Thoracic aorta (tissue), 2 donors: ENCODE results near the gene FBXO7. TPM values are rescaled to one million over a fixed set of nuclear protein-coding genes. Genes with fewer than 3 reads are reported as not detected.
"Not testable (repeated sequence)": the region's sequence is repeated elsewhere in the genome, so short reads cannot be mapped to it uniquely, and the experiment has no call there.

Experiments
- ATAC-seq: fragments of 150-250 bp; one replicate; pipeline ENCODE4 v1.8.0; 2017; ENCODE audit warnings: low read depth; ENCODE audit not compliant: insufficient number of reproducible peaks, low FRiP score
- DNase-seq: peaks from one replicate; pipeline ENCODE4 v3.0.0-alpha.2; 2020; ENCODE audit warnings: low spot score
- H3K27ac ChIP-seq, 2 donors: fragments of 200-600 bp; sonication (generic); 1 replicate in 1 of 2; 2 replicates in 1 of 2; pipeline ENCODE4 v1.5.1; 2016; ENCODE audit warnings: mild to moderate bottlenecking in 2 of 2, moderate library complexity in 2 of 2
- H3K27me3 ChIP-seq: fragments of 200-600 bp; sonication (generic); replicated peaks from 2 replicates; pipeline ENCODE4 v1.6.0; 2016; ENCODE audit warnings: mild to moderate bottlenecking; ENCODE audit not compliant: insufficient read depth
- H3K36me3 ChIP-seq: fragments of 200-600 bp; sonication (generic); one replicate; pipeline ENCODE4 v1.5.1; 2016
- H3K4me1 ChIP-seq, 2 donors: fragments of 200-600 bp; sonication (generic); 1 replicate in 1 of 2; 2 replicates in 1 of 2; pipeline versions ENCODE4 v1.5.1 to v1.6.0; 2016; ENCODE audit warnings: low read depth in 2 of 2, mild to moderate bottlenecking in 1 of 2; ENCODE audit not compliant: control insufficient read depth in 1 of 2
- H3K4me3 ChIP-seq: fragments of 200-600 bp; sonication (generic); 2 replicates; pipeline ENCODE4 v1.5.1; 2016; ENCODE audit warnings: mild to moderate bottlenecking
- H3K9me3 ChIP-seq: fragments of 200-600 bp; sonication (generic); 2 replicates; pipeline ENCODE4 v1.5.1; 2016
- total RNA-seq, 2 donors: library from RNA; depleted of rRNA; stranded (reverse); fragments of >200 nt; gene quantifications; one replicate each; pipeline versions ENCODE4 v1.1.0 to v1.2.3, GENCODE V29; 2016
- TF ChIP-seq, protein P1 (sequence below): fragments of 200-600 bp; sonication (generic); IDR thresholded peaks from one replicate; pipeline ENCODE4 v1.5.1; 2019; ENCODE audit warnings: antibody characterized with exemption

Gene FBXO7
- total RNA-seq, 2 donors from 2014 or later: 75.7 to 81.3 TPM

- ATAC-seq (no peak), DNase-seq (no peak)
- no peaks in the 10 kb centered on the region for H3K27me3 ChIP-seq
- H3K9me3 ChIP-seq: no peaks in the 10 kb centered on the region
- H3K27ac ChIP-seq: no peak overlapping the region
- H3K4me1 ChIP-seq: peaks cover 5 to 6% of the 10 kb centered on the region in 2 donors
- no peaks in the 10 kb centered on the region for H3K36me3 ChIP-seq
- TF ChIP-seq, protein P1, sequence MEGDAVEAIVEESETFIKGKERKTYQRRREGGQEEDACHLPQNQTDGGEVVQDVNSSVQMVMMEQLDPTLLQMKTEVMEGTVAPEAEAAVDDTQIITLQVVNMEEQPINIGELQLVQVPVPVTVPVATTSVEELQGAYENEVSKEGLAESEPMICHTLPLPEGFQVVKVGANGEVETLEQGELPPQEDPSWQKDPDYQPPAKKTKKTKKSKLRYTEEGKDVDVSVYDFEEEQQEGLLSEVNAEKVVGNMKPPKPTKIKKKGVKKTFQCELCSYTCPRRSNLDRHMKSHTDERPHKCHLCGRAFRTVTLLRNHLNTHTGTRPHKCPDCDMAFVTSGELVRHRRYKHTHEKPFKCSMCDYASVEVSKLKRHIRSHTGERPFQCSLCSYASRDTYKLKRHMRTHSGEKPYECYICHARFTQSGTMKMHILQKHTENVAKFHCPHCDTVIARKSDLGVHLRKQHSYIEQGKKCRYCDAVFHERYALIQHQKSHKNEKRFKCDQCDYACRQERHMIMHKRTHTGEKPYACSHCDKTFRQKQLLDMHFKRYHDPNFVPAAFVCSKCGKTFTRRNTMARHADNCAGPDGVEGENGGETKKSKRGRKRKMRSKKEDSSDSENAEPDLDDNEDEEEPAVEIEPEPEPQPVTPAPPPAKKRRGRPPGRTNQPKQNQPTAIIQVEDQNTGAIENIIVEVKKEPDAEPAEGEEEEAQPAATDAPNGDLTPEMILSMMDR: no peak
- H3K4me3 ChIP-seq: no peak overlapping the region
Observed at GRCh38 chr22:32469799-32470212, 4.8 kb upstream of the FBXO7 start.

DNA sequence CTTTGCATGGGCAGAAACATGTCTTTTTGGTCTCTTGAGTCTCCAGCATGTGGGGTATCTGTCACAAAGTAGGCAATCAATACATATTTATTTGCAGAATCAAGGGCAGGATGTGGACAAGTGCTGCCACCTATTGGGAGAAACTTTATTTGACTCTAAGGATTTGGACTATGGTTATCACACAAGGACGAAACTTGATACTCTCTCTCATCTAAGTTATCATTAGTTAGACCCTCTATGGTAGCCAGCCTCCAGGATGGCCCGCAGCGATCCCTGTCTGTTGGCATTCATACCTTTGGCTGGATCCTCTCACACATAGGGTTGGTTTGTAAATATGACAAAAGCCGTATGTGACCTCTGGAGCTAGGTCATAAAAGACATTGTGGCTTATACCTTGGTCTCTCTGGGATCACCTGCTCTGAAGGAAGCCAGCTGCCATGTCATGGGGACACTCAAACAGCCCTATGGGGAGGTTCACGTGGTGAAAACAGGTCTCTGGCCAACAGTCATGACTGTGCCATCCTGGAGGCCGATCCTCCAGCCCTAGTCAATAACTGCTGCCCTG, 1.1 kb upstream of the FBXO7 start:
- Histone ChIP-seq H3K27me3 (no peaks in the 10 kb centered on the region), H3K4me1 (peaks cover 18 to 21% of the 10 kb centered on the region in 2 donors), H3K4me3 (peak overlapping the region; percentile 96), H3K36me3 (no peaks in the 10 kb centered on the region), H3K9me3 (no peaks in the 10 kb centered on the region), H3K27ac (peak overlapping the region in 1 of 2 donors; percentile 99)
- no peak for ATAC-seq
- TF ChIP-seq, protein P1: no peak
- DNase-seq: no peak

- TF ChIP-seq, protein P1: no peak
- peak overlapping the region; percentile 99 for H3K27ac ChIP-seq
- H3K4me1 ChIP-seq: peaks cover 18 to 21% of the 10 kb centered on the region in 2 donors
- no peaks in the 10 kb centered on the region for H3K9me3 ChIP-seq
- H3K36me3 ChIP-seq: peaks cover 3% of the 10 kb centered on the region
- H3K27me3 ChIP-seq: no peaks in the 10 kb centered on the region
- H3K4me3 ChIP-seq: peak overlapping the region; percentile 96
- DNase-seq (no peak), ATAC-seq (peak; percentile 11)
Observed at GRCh38 chr22:32475468-32476010, 928 bp downstream of the FBXO7 start.

DNA sequence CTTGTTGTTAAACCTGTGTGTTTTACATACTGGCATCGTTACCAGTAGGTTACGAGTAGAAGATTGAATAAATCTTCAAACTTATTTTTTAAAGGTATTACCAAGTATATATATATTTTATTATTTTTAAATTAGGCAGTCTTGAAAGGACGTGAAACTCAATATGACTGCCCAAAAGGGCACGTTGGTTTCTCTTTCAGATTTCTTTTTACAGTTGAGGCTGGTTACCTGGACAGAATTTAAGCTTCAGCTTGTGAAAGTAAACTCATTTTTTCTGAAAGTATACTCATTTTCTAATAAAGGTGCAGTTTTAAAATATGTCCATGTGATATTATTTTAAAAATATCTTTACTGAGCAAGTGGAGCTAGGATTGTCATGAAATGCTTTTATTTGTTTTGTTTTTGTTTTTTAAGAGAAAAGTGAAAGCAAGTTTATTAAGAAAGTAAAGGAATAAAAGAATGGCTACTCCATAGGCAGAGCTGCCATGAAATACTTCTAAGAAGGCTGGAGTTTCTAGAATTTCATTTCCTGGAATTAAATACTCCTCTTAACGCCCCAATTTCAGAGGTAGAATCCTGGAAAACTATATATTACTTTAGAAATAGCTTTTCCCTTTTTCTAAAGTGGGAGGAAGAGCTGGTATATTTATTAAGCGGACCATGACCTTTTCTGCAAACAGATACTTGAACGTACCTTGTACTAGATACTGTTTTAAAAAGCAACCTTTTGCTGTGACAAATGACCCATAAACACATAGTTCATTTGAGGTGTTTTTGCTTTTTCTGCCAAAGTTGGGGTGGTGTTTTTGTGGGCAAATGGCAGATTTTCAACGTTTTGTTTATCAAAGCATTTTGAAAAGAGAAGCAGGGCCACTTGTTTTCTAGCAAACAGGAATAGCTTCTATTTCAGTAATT, 1.9 kb downstream of the FBXO7 start:
- DNase-seq (no peak), ATAC-seq (no peak)
- H3K9me3 ChIP-seq: no peaks in the 10 kb centered on the region
- H3K27ac ChIP-seq: peak overlapping the region in 1 of 2 donors; percentile 99
- peak overlapping the region; percentile 96 for H3K4me3 ChIP-seq
- peaks cover 18 to 21% of the 10 kb centered on the region in 2 donors for H3K4me1 ChIP-seq
- peaks cover 3% of the 10 kb centered on the region for H3K36me3 ChIP-seq
- TF ChIP-seq, protein P1: no peak
- no peaks in the 10 kb centered on the region for H3K27me3 ChIP-seq

GRCh38 chr22:32477596-32477995, 3.0 kb downstream of the FBXO7 start:
- H3K9me3 ChIP-seq: no peaks in the 10 kb centered on the region
- no peak overlapping the region for H3K27ac ChIP-seq
- H3K27me3 ChIP-seq: no peaks in the 10 kb centered on the region
- TF ChIP-seq, protein P1: no peak
- ATAC-seq: no peak
- H3K4me3 ChIP-seq: no peak overlapping the region
- DNase-seq: no peak
- peaks cover 3% of the 10 kb centered on the region for H3K36me3 ChIP-seq
- peaks cover 18 to 25% of the 10 kb centered on the region in 2 donors for H3K4me1 ChIP-seq

GRCh38 chr22:32478552-32478951, 3.9 kb downstream of the FBXO7 start:
- not testable (repeated sequence) for H3K27me3 ChIP-seq, H3K9me3 ChIP-seq, ATAC-seq, H3K36me3 ChIP-seq, H3K4me3 ChIP-seq, DNase-seq, H3K27ac ChIP-seq
- H3K4me1 ChIP-seq: peaks cover 18 to 31% of the 10 kb centered on the region in 2 donors
